HFFc6 (cell line): ENCODE measurements around the gene CNFN. TPM values are rescaled to one million over a fixed set of nuclear protein-coding genes. Genes with fewer than 3 reads are reported as not detected.

Experiments
- DNase-seq: peaks from one replicate; pipeline ENCODE4 v3.0.0-alpha.2; 2018
- H3K27ac Mint-ChIP-seq: 2 replicates; pipeline ENCODE4 v1.8.0; 2020; ENCODE audit warnings: mild to moderate bottlenecking, mixed read lengths
- H3K27me3 Mint-ChIP-seq: 2 replicates; pipeline ENCODE4 v1.8.0; 2021; ENCODE audit warnings: mild to moderate bottlenecking, moderate library complexity, mixed read lengths; ENCODE audit not compliant: insufficient read depth
- H3K36me3 Mint-ChIP-seq: 2 replicates; pipeline ENCODE4 v1.8.0; 2021; ENCODE audit warnings: low read depth, mixed read lengths
- H3K4me1 Mint-ChIP-seq: 2 replicates; pipeline ENCODE4 v1.8.0; 2020; ENCODE audit warnings: low read depth, mixed read lengths
- H3K4me3 Mint-ChIP-seq: 2 replicates; pipeline ENCODE4 v1.8.0; 2020; ENCODE audit warnings: mild to moderate bottlenecking, moderate library complexity, mixed read lengths
- H3K9me3 Mint-ChIP-seq: 2 replicates; pipeline ENCODE4 v1.8.0; 2020; ENCODE audit warnings: mild to moderate bottlenecking, mixed read lengths
- CTCF ChIP-seq: fragments of 200-600 bp; sonication (generic); IDR thresholded peaks from 2 replicates; pipeline ENCODE4 v1.5.0; 2021; ENCODE audit warnings: antibody characterized with exemption, mild to moderate bottlenecking
- total RNA-seq, 6 experiments: library from RNA; stranded (reverse); fragmentation: NEBNext Ultra II Directional; extraction: Animal tissue kit (Norgen Biotek cat#: 25700); gene quantifications; 2 replicates in 1 of 6; 3 replicates in 5 of 6; pipeline ENCODE4 v1.2.3, GENCODE V29; 2021

CNFN gene
- total RNA-seq, 6 experiments from 2014 or later: 0.48 to 0.80 (median 0.68) TPM

- H3K4me3 Mint-ChIP-seq: peak overlapping the region; percentile 91
- H3K27me3 Mint-ChIP-seq: peaks cover 2% of the 10 kb centered on the region; the same call in 1 of the 2 replicates
- peaks cover 48% of the 10 kb centered on the region for H3K4me1 Mint-ChIP-seq
- peaks cover 5% of the 10 kb centered on the region; the same call in 1 of the 2 replicates for H3K36me3 Mint-ChIP-seq
- no peaks in the 10 kb centered on the region for H3K9me3 Mint-ChIP-seq
- DNase-seq: peak; percentile 100
- TF ChIP-seq CTCF: no peak
- H3K27ac Mint-ChIP-seq: peak overlapping the region; percentile 98
Observed at GRCh38 chr19:42396381-42397262, 6.5 kb upstream of the CNFN start.

GRCh38 chr19:42394751-42395150, 4.7 kb upstream of the CNFN start:
- H3K4me1 Mint-ChIP-seq: peaks cover 36% of the 10 kb centered on the region
- H3K27me3 Mint-ChIP-seq: peaks cover 14% of the 10 kb centered on the region
- H3K27ac Mint-ChIP-seq: no peak overlapping the region; the same call in 1 of the 2 replicates
- H3K36me3 Mint-ChIP-seq: no peaks in the 10 kb centered on the region
- no peak for TF ChIP-seq CTCF
- no peak overlapping the region for H3K4me3 Mint-ChIP-seq
- no peak for DNase-seq
- no peaks in the 10 kb centered on the region for H3K9me3 Mint-ChIP-seq

- Mint-ChIP-seq H3K27me3 (peaks cover 20% of the 10 kb centered on the region), H3K4me3 (no peak overlapping the region), H3K4me1 (peaks cover 13% of the 10 kb centered on the region), H3K36me3 (no peaks in the 10 kb centered on the region), H3K9me3 (no peaks in the 10 kb centered on the region), H3K27ac (no peak overlapping the region)
- no peak for TF ChIP-seq CTCF
- no peak for DNase-seq
Observed at GRCh38 chr19:42392165-42392564, 2.1 kb upstream of the CNFN start.

DNA sequence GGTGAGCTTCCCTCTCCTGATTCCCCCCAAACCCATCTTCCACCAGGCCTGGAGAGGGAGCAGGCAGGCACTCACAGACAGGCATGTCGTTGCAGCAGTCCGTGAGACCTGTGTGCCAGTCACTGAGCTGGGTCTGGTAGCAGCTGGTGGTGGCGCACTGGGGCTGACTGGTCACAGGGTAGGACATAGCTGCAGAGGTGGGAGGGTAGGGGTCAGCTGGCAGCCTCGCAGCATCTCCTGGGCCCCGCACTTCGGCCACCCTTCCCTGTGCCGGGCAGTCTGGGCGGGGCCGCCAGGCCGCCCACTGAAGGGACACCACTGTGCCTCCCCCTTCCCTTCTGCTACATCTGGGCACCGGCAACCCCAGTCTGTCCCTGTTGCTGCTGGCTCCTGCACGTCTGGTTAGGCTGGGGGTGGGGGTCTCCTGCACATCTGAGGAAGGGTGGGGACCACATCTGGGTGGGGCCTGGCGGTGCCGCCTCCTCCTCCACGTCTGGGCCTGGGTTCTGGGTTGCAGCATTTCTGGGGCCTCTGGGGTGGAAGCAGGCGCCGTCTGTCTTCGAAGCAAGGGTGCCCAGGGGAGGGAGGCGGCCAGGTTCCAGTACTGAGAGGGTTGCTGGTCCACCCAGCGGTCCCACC, 1.1 kb downstream of the CNFN start:
- H3K27me3 Mint-ChIP-seq: peaks cover 23% of the 10 kb centered on the region
- no peak for DNase-seq
- H3K27ac Mint-ChIP-seq: no peak overlapping the region
- no peak for TF ChIP-seq CTCF
- H3K36me3 Mint-ChIP-seq: no peaks in the 10 kb centered on the region
- no peaks in the 10 kb centered on the region for H3K9me3 Mint-ChIP-seq
- no peak overlapping the region for H3K4me3 Mint-ChIP-seq
- H3K4me1 Mint-ChIP-seq: peaks cover 7% of the 10 kb centered on the region

GRCh38 chr19:42386974-42387707, 3.0 kb downstream of the CNFN start:
- peak; percentile 73 for TF ChIP-seq CTCF
- Mint-ChIP-seq H3K4me3 (peak overlapping the region; percentile 68), H3K27ac (no peak overlapping the region), H3K27me3 (peaks cover 24% of the 10 kb centered on the region), H3K9me3 (no peaks in the 10 kb centered on the region), H3K36me3 (no peaks in the 10 kb centered on the region), H3K4me1 (peaks cover 7% of the 10 kb centered on the region)
- DNase-seq: peak; percentile 49
